ENCODE measurements around the gene ABR. TPM values are rescaled to one million over a fixed set of nuclear protein-coding genes. Genes with fewer than 3 reads are reported as not detected.
A peak's percentile ranks its signal among the peaks of the same experiment; 100 is the strongest.

ABR gene
- total RNA-seq, 1 donor from 2014 or later: 59.7 TPM

GRCh38 chr17:1108765-1109605, 70.8 kb downstream of the ABR start:
- no peak for DNase-seq (ENCODE audit: low read depth, low spot score)
- Mint-ChIP-seq H3K27ac (ENCODE audit: unreplicated experiment) (no peak overlapping the region), H3K36me3 (ENCODE audit: low read depth) (no peaks in the 10 kb centered on the region), H3K4me1 (peaks cover 36% of the 10 kb centered on the region), H3K27me3 (ENCODE audit: low read depth) (no peaks in the 10 kb centered on the region), H3K4me3 (peak overlapping the region; percentile 64), H3K9me3 (no peaks in the 10 kb centered on the region)
- TF ChIP-seq CTCF (conservative IDR thresholded peaks at IDR 0.05): no peak

GRCh38 chr17:1108478-1108764, 71.4 kb downstream of the ABR start:
- Mint-ChIP-seq H3K9me3 (no peaks in the 10 kb centered on the region), H3K36me3 (ENCODE audit: low read depth) (no peaks in the 10 kb centered on the region), H3K4me3 (peak overlapping the region; percentile 76), H3K27me3 (ENCODE audit: low read depth) (no peaks in the 10 kb centered on the region), H3K4me1 (peaks cover 36% of the 10 kb centered on the region), H3K27ac (ENCODE audit: unreplicated experiment) (no peak overlapping the region)
- no peak for TF ChIP-seq CTCF (conservative IDR thresholded peaks at IDR 0.05)
- DNase-seq (ENCODE audit: low read depth, low spot score): no peak

GRCh38 chr17:1107777-1108477, 71.9 kb downstream of the ABR start:
- peak overlapping the region; percentile 76 for H3K4me3 Mint-ChIP-seq
- no peaks in the 10 kb centered on the region for H3K27me3 Mint-ChIP-seq (ENCODE audit: low read depth)
- H3K4me1 Mint-ChIP-seq: peaks cover 36% of the 10 kb centered on the region
- no peak overlapping the region for H3K27ac Mint-ChIP-seq (ENCODE audit: unreplicated experiment)
- no peaks in the 10 kb centered on the region for H3K9me3 Mint-ChIP-seq
- no peak for TF ChIP-seq CTCF (conservative IDR thresholded peaks at IDR 0.05)
- DNase-seq (ENCODE audit: low read depth, low spot score): no peak
- no peaks in the 10 kb centered on the region for H3K36me3 Mint-ChIP-seq (ENCODE audit: low read depth)

- Mint-ChIP-seq H3K27me3 (ENCODE audit: low read depth) (no peaks in the 10 kb centered on the region), H3K9me3 (no peaks in the 10 kb centered on the region), H3K36me3 (ENCODE audit: low read depth) (no peaks in the 10 kb centered on the region), H3K4me1 (peaks cover 36% of the 10 kb centered on the region), H3K27ac (ENCODE audit: unreplicated experiment) (no peak overlapping the region), H3K4me3 (peak overlapping the region; percentile 76)
- DNase-seq (ENCODE audit: low read depth, low spot score): no peak
- TF ChIP-seq CTCF (conservative IDR thresholded peaks at IDR 0.05): no peak
These were observed 72.6 kb downstream of the ABR start for GRCh38 chr17:1107083-1107776.

GRCh38 chr17:1104222-1104621, 75.6 kb downstream of the ABR start:
- no peak overlapping the region for H3K4me3 Mint-ChIP-seq
- H3K27me3 Mint-ChIP-seq (ENCODE audit: low read depth): no peaks in the 10 kb centered on the region
- peaks cover 2% of the 10 kb centered on the region for H3K36me3 Mint-ChIP-seq (ENCODE audit: low read depth)
- H3K4me1 Mint-ChIP-seq: peaks cover 22% of the 10 kb centered on the region
- H3K9me3 Mint-ChIP-seq: no peaks in the 10 kb centered on the region
- H3K27ac Mint-ChIP-seq (ENCODE audit: unreplicated experiment): no peak overlapping the region
- no peak for TF ChIP-seq CTCF (conservative IDR thresholded peaks at IDR 0.05)
- DNase-seq (ENCODE audit: low read depth, low spot score): no peak
